Prostate gland (tissue), 2 donors: ENCODE measurements around the gene CLEC4A.

ENCODE experiments used
- POLR2A ChIP-seq: fragments of 450-650 bp; IDR thresholded peaks from one replicate; pipeline ENCODE4 v1.6.1; 2016; ENCODE audit warnings: antibody characterized with exemption, mild to moderate bottlenecking
- POLR2AphosphoS5 ChIP-seq: sonication (generic); formaldehyde crosslinking; IDR thresholded peaks from one replicate; pipeline ENCODE4 v1.6.1; 2017; ENCODE audit warnings: antibody characterized with exemption
- TF ChIP-seq, protein P1 (sequence below), 4 experiments: fragments of 200-600 bp in 2 of 4; fragments of 450-650 bp in 2 of 4; sonication (generic) in 2 of 4; IDR thresholded peaks; 1 replicate in 3 of 4; 2 replicates in 1 of 4; pipeline ENCODE4 v1.5.1; 2016 to 2019; ENCODE audit warnings: antibody characterized with exemption in 4 of 4, mild to moderate bottlenecking in 2 of 4, moderate library complexity in 2 of 4

DNA sequence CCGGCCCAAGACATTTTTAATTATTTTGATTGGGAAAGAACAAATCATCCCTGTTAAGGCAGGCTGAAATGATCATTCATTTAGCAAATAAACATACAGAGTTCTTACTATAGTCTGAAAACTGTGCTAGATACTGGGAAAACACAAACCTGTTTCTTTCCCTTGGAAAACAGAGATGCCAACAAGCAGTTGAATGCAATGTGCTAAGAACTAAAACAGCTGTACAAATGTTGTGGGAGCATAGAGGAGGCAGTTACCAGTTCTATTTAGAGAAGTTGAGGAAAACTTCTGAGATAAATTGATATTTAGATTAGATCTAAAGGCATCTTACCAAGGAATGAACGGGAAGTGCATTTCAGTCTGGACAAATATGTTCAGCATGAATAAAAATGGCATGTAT is 44.5 kb upstream of the CLEC4A start:
- TF ChIP-seq POLR2A (no peak), POLR2AphosphoS5 (no peak)
- TF ChIP-seq, protein P1, sequence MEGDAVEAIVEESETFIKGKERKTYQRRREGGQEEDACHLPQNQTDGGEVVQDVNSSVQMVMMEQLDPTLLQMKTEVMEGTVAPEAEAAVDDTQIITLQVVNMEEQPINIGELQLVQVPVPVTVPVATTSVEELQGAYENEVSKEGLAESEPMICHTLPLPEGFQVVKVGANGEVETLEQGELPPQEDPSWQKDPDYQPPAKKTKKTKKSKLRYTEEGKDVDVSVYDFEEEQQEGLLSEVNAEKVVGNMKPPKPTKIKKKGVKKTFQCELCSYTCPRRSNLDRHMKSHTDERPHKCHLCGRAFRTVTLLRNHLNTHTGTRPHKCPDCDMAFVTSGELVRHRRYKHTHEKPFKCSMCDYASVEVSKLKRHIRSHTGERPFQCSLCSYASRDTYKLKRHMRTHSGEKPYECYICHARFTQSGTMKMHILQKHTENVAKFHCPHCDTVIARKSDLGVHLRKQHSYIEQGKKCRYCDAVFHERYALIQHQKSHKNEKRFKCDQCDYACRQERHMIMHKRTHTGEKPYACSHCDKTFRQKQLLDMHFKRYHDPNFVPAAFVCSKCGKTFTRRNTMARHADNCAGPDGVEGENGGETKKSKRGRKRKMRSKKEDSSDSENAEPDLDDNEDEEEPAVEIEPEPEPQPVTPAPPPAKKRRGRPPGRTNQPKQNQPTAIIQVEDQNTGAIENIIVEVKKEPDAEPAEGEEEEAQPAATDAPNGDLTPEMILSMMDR (IDR thresholded peaks at IDR 0.05): no peak
